Hepatocyte (in vitro differentiated cells): ENCODE data around the gene SEC23A. TPM values are rescaled to one million over a fixed set of nuclear protein-coding genes. Genes with fewer than 3 reads are reported as not detected.
"Not testable (repeated sequence)": the region's sequence is repeated elsewhere in the genome, so short reads cannot be mapped to it uniquely, and the experiment has no call there.

ENCODE experiments used
- DNase-seq: peaks from one replicate; pipeline ENCODE4 v3.0.0-alpha.2; 2016; ENCODE audit warnings: low spot score
- H2AFZ ChIP-seq: fragments of 200-600 bp; sonication (generic); 2 replicates; pipeline ENCODE4 v1.6.0; 2016; ENCODE audit warnings: antibody characterized with exemption, mild to moderate bottlenecking
- H3K27ac ChIP-seq: fragments of 200-600 bp; sonication (generic); 2 replicates; pipeline ENCODE4 v1.5.1; 2016; ENCODE audit warnings: mild to moderate bottlenecking
- H3K27me3 ChIP-seq: fragments of 200-600 bp; sonication (generic); 2 replicates; pipeline ENCODE4 v1.6.1; 2016
- H3K36me3 ChIP-seq: fragments of 200-600 bp; sonication (generic); replicated peaks from 2 replicates; pipeline ENCODE4 v1.5.1; 2016; ENCODE audit warnings: low read depth; ENCODE audit not compliant: insufficient read depth
- H3K4me1 ChIP-seq: fragments of 200-600 bp; sonication (generic); 2 replicates; pipeline ENCODE4 v1.5.1; 2016; ENCODE audit warnings: mild to moderate bottlenecking, moderate library complexity; ENCODE audit not compliant: insufficient read depth
- H3K4me2 ChIP-seq: fragments of 200-600 bp; sonication (generic); 2 replicates; pipeline ENCODE4 v1.6.0; 2016
- H3K4me3 ChIP-seq: fragments of 200-600 bp; sonication (generic); 2 replicates; pipeline ENCODE4 v1.5.1; 2016; ENCODE audit warnings: mild to moderate bottlenecking
- H3K79me2 ChIP-seq: fragments of 200-600 bp; sonication (generic); 2 replicates; pipeline ENCODE4 v1.6.0; 2017; ENCODE audit warnings: mild to moderate bottlenecking
- H3K9me2 ChIP-seq: fragments of 200-600 bp; sonication (generic); replicated peaks from 2 replicates; pipeline ENCODE4 v1.6.0; 2017; ENCODE audit warnings: mild to moderate bottlenecking; ENCODE audit not compliant: insufficient read depth
- H3K9me3 ChIP-seq: fragments of 200-600 bp; sonication (generic); 2 replicates; pipeline ENCODE4 v1.5.1; 2016; ENCODE audit warnings: low read depth, mild to moderate bottlenecking
- H4K20me1 ChIP-seq: fragments of 200-600 bp; sonication (generic); 2 replicates; pipeline ENCODE4 v1.6.0; 2016; ENCODE audit warnings: mild to moderate bottlenecking; ENCODE audit not compliant: insufficient read depth, poor library complexity, severe bottlenecking
- EZH2 ChIP-seq: fragments of 200-600 bp; sonication (generic); IDR thresholded peaks from 2 replicates; pipeline ENCODE4 v1.6.1; 2016; ENCODE audit warnings: antibody characterized with exemption, mild to moderate bottlenecking, borderline replicate concordance
- EZH2phosphoT487 ChIP-seq: fragments of 200-600 bp; sonication (generic); IDR thresholded peaks from one replicate; pipeline ENCODE4 v1.6.1; 2018; ENCODE audit warnings: antibody characterized with exemption, mild to moderate bottlenecking, low read depth, moderate library complexity; ENCODE audit not compliant: unreplicated experiment, severe bottlenecking
- WGBS: methylation state at CpG from one replicate; pipeline ENCODE4 v1.1.6; 2016; ENCODE audit warnings: low lambda C conversion rate; ENCODE audit errors: missing lambda C conversion rate; 5-methylcytosine and 5-hydroxymethylcytosine counted together
- polyA plus RNA-seq: library from polyadenylated mRNA; unstranded; fragments of >200 nt; fragmentation: Nextera tagmentation; extraction: Ambion mirVana; gene quantifications from 2 replicates; pipeline ENCODE4 v1.2.1, GENCODE V29; 2016
- total RNA-seq: library from RNA; depleted of rRNA; stranded (reverse); fragments of >200 nt; gene quantifications from 2 replicates; pipeline ENCODE4 v1.2.3, GENCODE V29; 2014
- TF ChIP-seq, protein P1 (sequence below): fragments of 200-600 bp; sonication (generic); IDR thresholded peaks from 2 replicates; pipeline ENCODE4 v1.5.1; 2016; ENCODE audit warnings: antibody characterized with exemption, mild to moderate bottlenecking; ENCODE audit not compliant: poor library complexity

Gene SEC23A
- 172 and 193 TPM in 2 replicates for total RNA-seq
- polyA plus RNA-seq, result 81.5 and 99.8 TPM in 2 replicates

DNA sequence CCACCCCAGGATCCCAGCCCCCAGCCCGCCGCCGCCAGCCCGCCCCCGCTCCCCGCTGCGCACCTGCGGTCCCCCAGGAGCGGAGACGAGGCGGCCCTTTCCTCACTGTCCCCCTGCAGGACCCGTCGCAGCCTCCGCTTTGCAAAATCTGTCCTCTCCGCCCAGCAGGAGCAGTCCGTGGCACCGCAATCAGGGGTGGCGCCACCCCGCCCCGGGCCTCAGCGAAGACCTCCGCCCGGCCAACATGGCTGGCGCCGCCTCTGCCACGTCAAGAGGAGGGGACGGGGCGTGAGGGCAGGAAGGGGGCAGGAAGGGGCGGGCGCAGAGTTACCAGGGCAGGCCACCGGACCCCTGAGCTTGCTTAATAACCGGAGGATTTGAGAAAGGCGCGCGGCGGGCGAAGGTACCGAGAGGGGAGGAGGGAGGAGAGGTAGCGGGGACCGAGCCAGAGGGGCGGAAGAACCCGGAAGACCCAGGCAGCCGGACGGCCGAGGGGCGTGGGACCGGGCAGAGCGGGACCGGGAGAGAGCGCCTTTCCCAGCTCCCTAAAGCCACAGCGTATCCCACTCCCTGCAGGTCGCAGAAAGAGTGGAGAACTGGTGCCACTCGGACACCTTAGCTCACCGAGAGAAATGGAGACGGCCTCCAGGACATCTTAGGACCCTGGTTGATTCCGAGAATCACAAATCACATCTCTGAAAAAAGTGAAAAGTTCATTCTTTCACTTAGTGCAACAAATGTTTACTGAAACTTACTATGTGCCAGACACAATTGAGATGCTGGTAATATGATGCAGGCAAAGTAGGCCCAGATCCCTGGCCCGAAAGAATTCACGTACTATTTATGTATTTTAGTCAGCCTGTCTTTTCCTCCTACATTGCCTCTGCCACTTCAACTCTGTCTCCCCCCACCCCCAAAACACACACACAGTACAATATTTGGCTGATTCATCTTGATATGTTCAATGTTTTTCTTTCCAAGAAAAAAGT is at the start of gene SEC23A:
TSS of gene SEC23A (minus strand) at position 267 of the 989 bp plus-strand sequence. CDS start 7,117 bp downstream, outside the sequence.
- Histone ChIP-seq H4K20me1 (peaks cover 28% of the 10 kb centered on the region), H3K4me3 (peak within 1 kb of the TSS; percentile 60), H3K79me2 (peaks cover 51% of the 10 kb centered on the region), H3K4me1 (peaks cover 22% of the 10 kb centered on the region), H2AFZ (peak within 1 kb of the TSS; percentile 74), H3K27me3 (no peaks in the 10 kb centered on the region), H3K9me3 (no peaks in the 10 kb centered on the region), H3K9me2 (no peaks in the 10 kb centered on the region), H3K4me2 (peak within 1 kb of the TSS; percentile 73), H3K36me3 (no peaks in the 10 kb centered on the region), H3K27ac (peak within 1 kb of the TSS; percentile 99)
- WGBS, result under 1% methylated on average over 28 of the region's 58 CpGs
- no peak for TF ChIP-seq EZH2
- TF ChIP-seq, protein P1, sequence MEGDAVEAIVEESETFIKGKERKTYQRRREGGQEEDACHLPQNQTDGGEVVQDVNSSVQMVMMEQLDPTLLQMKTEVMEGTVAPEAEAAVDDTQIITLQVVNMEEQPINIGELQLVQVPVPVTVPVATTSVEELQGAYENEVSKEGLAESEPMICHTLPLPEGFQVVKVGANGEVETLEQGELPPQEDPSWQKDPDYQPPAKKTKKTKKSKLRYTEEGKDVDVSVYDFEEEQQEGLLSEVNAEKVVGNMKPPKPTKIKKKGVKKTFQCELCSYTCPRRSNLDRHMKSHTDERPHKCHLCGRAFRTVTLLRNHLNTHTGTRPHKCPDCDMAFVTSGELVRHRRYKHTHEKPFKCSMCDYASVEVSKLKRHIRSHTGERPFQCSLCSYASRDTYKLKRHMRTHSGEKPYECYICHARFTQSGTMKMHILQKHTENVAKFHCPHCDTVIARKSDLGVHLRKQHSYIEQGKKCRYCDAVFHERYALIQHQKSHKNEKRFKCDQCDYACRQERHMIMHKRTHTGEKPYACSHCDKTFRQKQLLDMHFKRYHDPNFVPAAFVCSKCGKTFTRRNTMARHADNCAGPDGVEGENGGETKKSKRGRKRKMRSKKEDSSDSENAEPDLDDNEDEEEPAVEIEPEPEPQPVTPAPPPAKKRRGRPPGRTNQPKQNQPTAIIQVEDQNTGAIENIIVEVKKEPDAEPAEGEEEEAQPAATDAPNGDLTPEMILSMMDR, result no peak
- no peak for TF ChIP-seq EZH2phosphoT487
- DNase-seq, result peak; percentile 95

DNA sequence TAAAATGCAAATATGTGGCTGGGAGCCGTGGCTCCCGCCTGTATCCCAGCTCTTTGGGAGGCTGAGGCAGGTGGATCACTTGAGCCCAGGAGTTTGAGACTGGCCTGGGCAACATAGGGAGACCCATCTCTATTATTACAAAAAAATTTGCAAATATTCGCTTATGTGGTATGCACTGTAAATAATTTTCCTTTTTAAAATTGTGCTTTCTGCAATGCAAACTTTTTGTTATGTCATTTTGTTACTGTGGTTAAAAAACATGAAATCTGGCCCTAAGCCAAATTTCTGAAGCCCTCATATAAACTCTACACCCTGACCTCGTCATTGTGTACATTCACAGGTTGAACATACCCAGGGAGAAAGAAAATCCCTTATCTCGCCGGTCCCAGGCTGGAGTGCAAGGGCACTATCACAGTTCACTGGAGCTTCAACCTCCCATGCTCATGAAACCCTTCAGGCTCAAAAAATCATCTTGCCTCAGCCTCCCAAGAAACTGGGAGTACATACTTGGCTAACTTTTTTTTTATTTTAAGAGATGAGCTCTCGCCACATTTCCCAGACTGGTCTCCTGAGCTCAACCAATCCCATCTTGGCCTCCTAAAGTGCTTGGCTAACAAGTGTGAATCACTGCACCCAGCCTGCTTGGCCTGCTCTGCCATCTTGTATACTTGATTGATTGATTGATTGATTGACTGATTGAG is 42.4 kb upstream of the SEC23A start:
- no peaks in the 10 kb centered on the region for H3K36me3 ChIP-seq
- no peaks in the 10 kb centered on the region for H3K27me3 ChIP-seq
- no peaks in the 10 kb centered on the region for H3K79me2 ChIP-seq
- 78% methylated on average over 7 of the region's 7 CpGs for WGBS
- H3K4me1 ChIP-seq, result no peaks in the 10 kb centered on the region
- no peak overlapping the region for H2AFZ ChIP-seq
- no peak overlapping the region for H3K4me3 ChIP-seq
- DNase-seq, result peak; percentile 40
- no peak overlapping the region for H3K27ac ChIP-seq
- no peaks in the 10 kb centered on the region for H3K9me2 ChIP-seq
- H3K4me2 ChIP-seq, result no peak overlapping the region
- TF ChIP-seq, protein P1, result no peak
- TF ChIP-seq EZH2phosphoT487 (no peak), EZH2 (no peak)
- H3K9me3 ChIP-seq, result no peaks in the 10 kb centered on the region
- H4K20me1 ChIP-seq, result no peaks in the 10 kb centered on the region

DNA sequence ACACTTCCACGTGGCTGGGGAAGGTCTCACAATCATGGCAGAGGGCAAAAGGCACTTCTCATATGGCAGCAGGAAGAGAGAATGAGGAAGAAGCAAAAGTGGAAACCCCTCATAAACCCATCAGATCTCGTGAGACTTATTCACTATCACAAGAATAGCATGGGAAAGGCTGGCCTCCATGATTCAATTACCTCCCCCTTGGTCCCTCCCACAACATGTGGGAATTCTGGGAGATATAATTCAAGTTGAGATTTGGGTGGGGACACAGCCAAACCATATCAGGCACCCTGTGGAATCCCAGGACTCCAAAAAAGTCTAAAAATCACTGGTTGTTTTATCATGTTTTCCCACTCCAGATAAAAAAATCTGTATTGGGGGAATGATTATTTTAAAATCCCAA is 40.2 kb upstream of the SEC23A start:
- WGBS, result 82% methylated on average over 2 of the region's 2 CpGs
- H3K79me2 ChIP-seq, H3K4me3 ChIP-seq, H3K27me3 ChIP-seq, H3K9me3 ChIP-seq, DNase-seq, H3K4me2 ChIP-seq, H3K4me1 ChIP-seq, H2AFZ ChIP-seq, H3K36me3 ChIP-seq, H3K27ac ChIP-seq, H3K9me2 ChIP-seq, H4K20me1 ChIP-seq: not testable (repeated sequence)

DNA sequence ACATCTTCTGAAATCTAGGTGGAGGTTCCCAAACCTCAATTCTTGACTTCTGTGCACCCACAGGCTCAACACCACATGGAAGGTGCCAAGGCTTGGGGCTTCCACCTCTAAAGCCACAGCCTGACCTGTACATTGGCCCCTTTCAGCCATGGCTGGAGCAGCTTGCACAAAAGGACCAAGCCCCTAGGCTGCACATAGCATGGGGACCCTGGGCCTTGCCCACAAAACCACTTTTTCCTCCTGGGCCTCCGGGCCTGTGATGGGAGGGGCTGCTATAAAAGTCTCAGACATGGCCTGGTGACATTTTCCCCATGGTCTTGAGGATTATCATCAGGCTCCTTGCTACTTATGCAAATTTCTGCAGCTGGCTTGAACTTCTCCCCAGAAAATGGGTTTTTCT is 38.6 kb upstream of the SEC23A start:
- 100% methylated on average over 1 of the region's 1 CpG for WGBS
- H3K36me3 ChIP-seq, H4K20me1 ChIP-seq, H3K27me3 ChIP-seq, H3K9me3 ChIP-seq, H3K9me2 ChIP-seq, H3K79me2 ChIP-seq, H3K27ac ChIP-seq, H3K4me1 ChIP-seq, H2AFZ ChIP-seq, H3K4me3 ChIP-seq, H3K4me2 ChIP-seq, DNase-seq: not testable (repeated sequence)
